Adrenal gland (tissue), 12 donors: ENCODE data around the gene SMPD1. TPM values are rescaled to one million over a fixed set of nuclear protein-coding genes. Genes with fewer than 3 reads are reported as not detected.
A peak's percentile ranks its signal among the peaks of the same experiment; 100 is the strongest.

Source experiments
- DNase-seq, 7 donors: peaks; one replicate each; pipeline ENCODE4 v3.0.0-alpha.2; 2019 to 2020
- H3K27ac ChIP-seq, 5 donors: fragments of 200-600 bp; sonication (generic) in 4 of 5; 1 replicate in 3 of 5; 2 replicates in 2 of 5; pipeline versions ENCODE4 v1.5.1 to v1.8.0; 2016 to 2020; ENCODE audit warnings: mild to moderate bottlenecking in 1 of 5
- H3K27me3 ChIP-seq: fragments of 200-600 bp; 2 replicates; pipeline ENCODE4 v1.8.0; 2021
- H3K36me3 ChIP-seq, 2 donors: fragments of 200-600 bp; replicated peaks in 1 of 2; 1 replicate in 1 of 2; 2 replicates in 1 of 2; pipeline versions ENCODE4 v1.5.1 to v1.8.0; 2018 to 2022
- H3K4me1 ChIP-seq, 2 donors: fragments of 200-600 bp; replicated peaks in 1 of 2; 1 replicate in 1 of 2; 2 replicates in 1 of 2; pipeline versions ENCODE4 v1.5.1 to v1.8.0; 2018 to 2021
- H3K4me3 ChIP-seq, 4 donors: fragments of 200-600 bp; sonication (generic) in 3 of 4; one replicate each; pipeline ENCODE4 v1.5.1; 2016 to 2018
- H3K9me3 ChIP-seq, 3 donors: fragments of 200-600 bp; sonication (generic) in 1 of 3; replicated peaks in 1 of 3; 1 replicate in 2 of 3; 2 replicates in 1 of 3; pipeline versions ENCODE4 v1.5.1 to v1.8.0; 2016 to 2021
- POLR2A ChIP-seq, 2 donors: fragments of 450-650 bp; IDR thresholded peaks; one replicate each; pipeline ENCODE4 v1.6.1; 2017; ENCODE audit warnings: antibody characterized with exemption in 2 of 2, mild to moderate bottlenecking in 2 of 2, moderate library complexity in 1 of 2
- WGBS, 4 donors: extraction: QIAGEN DNeasy Blood & Tissue Kit in 2 of 4; methylation state at CpG; one replicate each; pipeline versions ENCODE4 v1.1.5 to v1.1.7; 2013 to 2017; 5-methylcytosine and 5-hydroxymethylcytosine counted together
- intact Hi-C, 2 donors: fragments of 100-400 bp; cut with DNase I; formaldehyde crosslinking; loops; one replicate each; pipeline versions ENCODE4 v1.14.1 to v1.15.0; 2022 to 2023
- polyA plus RNA-seq, 3 donors: library from polyadenylated mRNA; stranded (reverse); fragments of 200-250 nt in 2 of 3; fragments of 350-450 nt in 1 of 3; fragmentation: Illumina TruSeq in 1 of 3; extraction: RNeasy Lipid Tissue Mini Kit (QIAGEN cat#74804) in 1 of 3; gene quantifications; one replicate each; pipeline ENCODE4 v1.2.3, GENCODE V29; 2013 to 2014
- total RNA-seq, 9 donors: library from RNA; depleted of rRNA in 4 of 9; stranded (reverse); fragments of >200 nt in 4 of 9; fragments of 120-200 nt in 1 of 9; fragmentation: NEBNext Ultra II Directional in 1 of 9; extraction: Animal tissue kit (Norgen Biotek cat#: 25700) in 1 of 9; gene quantifications; one replicate each; pipeline versions ENCODE4 v1.1.0 to v1.2.4, GENCODE V29; 2013 to 2023
- TF ChIP-seq, protein P1 (sequence below), 6 experiments: fragments of 450-650 bp in 4 of 6; fragments of 200-600 bp in 2 of 6; sonication (generic) in 1 of 6; IDR thresholded peaks; 1 replicate in 5 of 6; 2 replicates in 1 of 6; pipeline versions ENCODE4 v1.5.1 to v1.8.0; 2016 to 2021; ENCODE audit warnings: antibody characterized with exemption in 6 of 6, mild to moderate bottlenecking in 2 of 6, moderate library complexity in 1 of 6
- donor health status: healthy with polysubstance abuse.
- donor health status: Bipolar disorder and iron deficiency.
- donor health status: DM: yes; HTN: yes; CAD: no.
- donor health status: DM: no; HTN: no; CAD: no.
- donor health status: DM: no; HTN: no; CAD: no.
- donor health status: DM: yes; HTN: yes; CAD: no.

The SMPD1 gene
- total and polyA plus RNA-seq, 12 donors: 35.8 to 85.0 (median 64.9) TPM

DNA sequence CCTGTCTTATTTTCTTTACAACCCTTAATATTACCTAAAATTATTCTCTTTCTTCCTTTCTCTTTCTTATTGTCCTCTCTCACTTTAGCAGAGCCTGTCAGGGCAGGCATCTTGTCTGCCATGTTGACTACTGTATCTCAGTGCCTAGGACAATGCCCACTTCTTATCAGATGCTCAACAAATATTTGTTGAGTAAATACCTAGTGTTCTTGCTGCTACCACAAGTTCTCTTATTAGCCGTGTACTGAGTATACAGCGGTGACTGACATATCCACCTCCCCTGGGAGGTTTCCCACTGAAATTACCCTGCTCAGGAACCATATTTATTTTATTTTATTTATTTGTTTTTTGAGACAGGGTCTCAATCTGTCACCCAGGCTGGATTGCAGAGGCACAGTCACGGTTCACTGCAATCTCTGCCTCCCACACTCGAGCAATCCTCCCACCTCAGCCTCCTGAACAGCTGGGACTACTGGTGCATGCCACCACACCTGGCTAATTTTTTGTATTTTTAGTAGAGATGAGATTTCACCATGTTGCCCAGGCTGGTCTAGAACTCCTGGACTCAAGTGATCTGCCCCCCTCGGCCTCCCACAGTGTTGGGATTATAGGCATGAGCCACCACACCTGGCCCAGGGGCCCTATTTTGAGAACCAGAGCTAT, 43.9 kb downstream of the SMPD1 start:
- Histone ChIP-seq H3K9me3 (no peaks in the 10 kb centered on the region), H3K36me3 (no peaks in the 10 kb centered on the region), H3K4me1 (no peaks in the 10 kb centered on the region), H3K27me3 (no peaks in the 10 kb centered on the region), H3K4me3 (no peak overlapping the region), H3K27ac (no peak overlapping the region)
- DNase-seq: no peak
- 65 to 72% (median 67%) methylated on average over 5 of the region's 5 CpGs for WGBS, 4 donors
- no peak for TF ChIP-seq POLR2A (IDR thresholded peaks at IDR 0.05)
- TF ChIP-seq, protein P1, sequence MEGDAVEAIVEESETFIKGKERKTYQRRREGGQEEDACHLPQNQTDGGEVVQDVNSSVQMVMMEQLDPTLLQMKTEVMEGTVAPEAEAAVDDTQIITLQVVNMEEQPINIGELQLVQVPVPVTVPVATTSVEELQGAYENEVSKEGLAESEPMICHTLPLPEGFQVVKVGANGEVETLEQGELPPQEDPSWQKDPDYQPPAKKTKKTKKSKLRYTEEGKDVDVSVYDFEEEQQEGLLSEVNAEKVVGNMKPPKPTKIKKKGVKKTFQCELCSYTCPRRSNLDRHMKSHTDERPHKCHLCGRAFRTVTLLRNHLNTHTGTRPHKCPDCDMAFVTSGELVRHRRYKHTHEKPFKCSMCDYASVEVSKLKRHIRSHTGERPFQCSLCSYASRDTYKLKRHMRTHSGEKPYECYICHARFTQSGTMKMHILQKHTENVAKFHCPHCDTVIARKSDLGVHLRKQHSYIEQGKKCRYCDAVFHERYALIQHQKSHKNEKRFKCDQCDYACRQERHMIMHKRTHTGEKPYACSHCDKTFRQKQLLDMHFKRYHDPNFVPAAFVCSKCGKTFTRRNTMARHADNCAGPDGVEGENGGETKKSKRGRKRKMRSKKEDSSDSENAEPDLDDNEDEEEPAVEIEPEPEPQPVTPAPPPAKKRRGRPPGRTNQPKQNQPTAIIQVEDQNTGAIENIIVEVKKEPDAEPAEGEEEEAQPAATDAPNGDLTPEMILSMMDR (IDR thresholded peaks at IDR 0.05): no peak
- intact Hi-C loops: no loop called here

DNA sequence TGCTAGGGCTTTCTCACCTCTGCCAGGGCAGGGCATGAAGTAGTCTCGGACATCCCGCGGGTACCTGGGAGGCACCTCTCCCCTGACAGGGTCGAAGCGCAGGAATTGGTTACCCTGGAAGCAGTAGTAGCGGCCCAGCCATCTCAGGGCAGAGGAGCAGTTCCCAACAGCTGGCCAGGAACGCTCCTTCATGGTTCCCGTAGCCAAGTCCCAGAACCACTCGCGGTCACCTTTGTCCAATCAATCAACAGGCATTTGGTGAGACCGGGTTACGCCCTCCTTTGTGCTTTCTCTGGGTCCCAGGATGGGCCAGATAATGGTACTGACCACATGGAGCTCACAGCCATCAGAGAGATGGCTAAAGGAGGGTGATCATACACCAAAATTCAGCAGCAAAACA, 47.1 kb downstream of the SMPD1 start:
- Histone ChIP-seq H3K27me3 (no peaks in the 10 kb centered on the region), H3K4me1 (no peaks in the 10 kb centered on the region), H3K4me3 (no peak overlapping the region), H3K36me3 (no peaks in the 10 kb centered on the region), H3K9me3 (no peaks in the 10 kb centered on the region), H3K27ac (no peak overlapping the region)
- DNase-seq: no peak
- intact Hi-C loops: no loop called here
- TF ChIP-seq, protein P1 (IDR thresholded peaks at IDR 0.05): no peak
- TF ChIP-seq POLR2A (IDR thresholded peaks at IDR 0.05): no peak
- 92 to 96% (median 95%) methylated on average over 7 to 12 of the region's 12 CpGs for WGBS, 4 donors

DNA sequence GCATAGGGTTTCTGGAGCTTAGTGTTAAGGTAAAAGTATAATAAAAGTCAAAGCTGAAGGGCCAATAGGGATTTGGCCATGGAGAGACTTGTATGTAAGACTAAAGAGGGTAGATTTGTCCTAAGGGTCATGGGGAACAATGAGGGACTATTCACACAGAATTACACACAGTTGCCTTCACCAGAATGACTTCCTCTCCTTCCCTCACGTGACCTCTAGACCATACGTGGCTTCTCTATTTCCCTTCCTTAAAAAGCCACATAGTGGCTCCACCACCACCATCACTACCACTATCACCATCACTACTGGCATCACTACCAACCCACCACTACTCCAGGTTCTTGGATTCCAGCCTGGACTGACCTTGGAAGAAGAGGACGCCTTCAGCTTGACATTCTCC, 47.7 kb downstream of the SMPD1 start:
- WGBS, 4 donors: 59 to 68% (median 63%) methylated on average over 3 of the region's 3 CpGs
- no peaks in the 10 kb centered on the region for H3K27me3 ChIP-seq
- no peaks in the 10 kb centered on the region for H3K36me3 ChIP-seq
- H3K4me1 ChIP-seq: no peaks in the 10 kb centered on the region
- no peaks in the 10 kb centered on the region for H3K9me3 ChIP-seq
- intact Hi-C loops: no loop called here
- DNase-seq: peak in 2 of 7 donors; percentile 3 to 17
- no peak for TF ChIP-seq POLR2A (IDR thresholded peaks at IDR 0.05)
- TF ChIP-seq, protein P1 (IDR thresholded peaks at IDR 0.05): no peak
- no peak overlapping the region for H3K4me3 ChIP-seq
- H3K27ac ChIP-seq: no peak overlapping the region

DNA sequence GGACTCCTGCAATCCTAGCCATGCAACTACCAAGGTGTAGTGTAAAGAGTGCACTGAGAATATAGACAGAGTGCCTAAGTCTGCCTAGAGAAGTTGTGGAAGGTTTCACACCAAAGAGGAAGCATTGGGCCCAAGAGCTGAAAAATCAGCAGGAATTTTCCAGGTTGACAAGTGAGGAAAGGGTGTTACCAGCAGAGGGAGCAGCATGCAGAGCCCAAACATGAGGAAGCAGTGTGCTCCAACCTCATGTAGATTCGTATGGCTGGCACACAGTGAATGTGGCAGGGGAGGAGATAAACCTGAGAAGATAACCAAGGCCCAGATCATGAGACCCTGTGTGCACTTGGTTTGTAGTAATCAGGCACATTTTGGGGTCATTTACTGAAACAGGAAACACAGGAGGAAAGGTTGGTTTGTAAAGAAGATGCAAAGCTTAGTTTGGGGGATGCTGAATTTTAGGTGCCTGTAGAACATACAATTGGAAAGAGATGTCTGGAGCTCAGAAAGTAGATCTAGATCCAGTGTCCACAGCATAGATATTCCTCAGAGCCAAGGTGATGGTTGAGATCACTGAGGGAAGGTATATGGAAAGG, 48.8 kb downstream of the SMPD1 start:
- peak; percentile 39 to 78 (median 61) for DNase-seq
- intact Hi-C loops: no loop called here
- no peaks in the 10 kb centered on the region for H3K36me3 ChIP-seq
- no peak overlapping the region for H3K4me3 ChIP-seq
- no peak overlapping the region for H3K27ac ChIP-seq
- H3K4me1 ChIP-seq: no peaks in the 10 kb centered on the region
- WGBS, 4 donors: 0 to 8% (median 6%) methylated on average over 1 of the region's 1 CpG
- no peaks in the 10 kb centered on the region for H3K27me3 ChIP-seq
- H3K9me3 ChIP-seq: no peaks in the 10 kb centered on the region
- TF ChIP-seq, protein P1 (IDR thresholded peaks at IDR 0.05): peak; percentile 59 to 69 (median 66)
- TF ChIP-seq POLR2A (IDR thresholded peaks at IDR 0.05): no peak
